ENCODE data around the gene SIRPB2. TPM values are rescaled to one million over a fixed set of nuclear protein-coding genes. Genes with fewer than 3 reads are reported as not detected.

The SIRPB2 gene
- total RNA-seq, 1 experiment from 2014 or later, result not detected

DNA sequence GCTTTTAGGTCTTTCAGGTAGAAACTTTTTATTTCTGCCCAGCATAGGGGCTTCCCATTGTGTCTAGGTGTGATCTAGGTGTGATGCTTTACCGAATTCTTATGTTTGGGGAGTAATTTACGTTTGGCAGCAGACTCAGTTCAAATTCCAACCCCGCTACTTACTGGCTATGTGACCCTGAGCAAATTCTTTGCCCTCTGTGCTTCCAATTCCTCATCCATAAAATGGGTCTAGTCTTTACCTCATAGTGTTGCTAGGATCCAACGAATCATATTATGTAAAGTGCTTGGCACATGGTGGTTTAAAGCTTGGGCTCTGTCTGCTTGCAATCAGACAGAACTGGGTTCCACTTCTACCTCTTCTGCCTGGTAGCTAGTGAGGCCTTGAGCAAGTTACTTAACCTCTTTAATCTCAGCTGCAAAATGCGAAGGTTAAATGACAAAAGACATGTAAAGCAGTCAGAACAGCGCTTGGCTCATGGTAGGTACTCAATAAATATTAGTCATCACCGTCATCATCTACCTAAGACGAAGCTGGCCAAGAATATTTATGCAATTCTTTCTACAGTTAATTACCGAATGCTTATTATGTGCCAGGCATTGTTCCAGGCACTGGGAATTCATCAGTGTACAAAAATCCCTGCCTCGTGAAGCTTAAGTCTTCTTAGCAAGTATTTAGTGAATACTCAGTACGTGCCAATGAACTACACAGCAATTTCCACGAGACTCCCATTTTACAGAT is 25.6 kb downstream of the SIRPB2 start:
- no peak overlapping the region for H3T11ph ChIP-seq (ENCODE audit: low read length)
- no CpG with 5 or more reads among the region's 12 CpGs for WGBS (ENCODE audit: extremely low coverage, insufficient read length, low lambda C conversion rate)
- DNase-seq, result no peak
- H3K79me2 ChIP-seq (ENCODE audit: insufficient read depth, low read length), result peaks cover 12% of the 10 kb centered on the region; the same call in 1 of the 2 replicates
- no peak overlapping the region for H2BK5ac ChIP-seq (ENCODE audit: insufficient read length, low read length)
- no peak overlapping the region for H2AK5ac ChIP-seq (ENCODE audit: insufficient read length, low read length)
- H2BK120ac ChIP-seq (ENCODE audit: low read depth, low read length, poor library complexity, severe bottlenecking), result no peak overlapping the region
- no peak overlapping the region for H3K56ac ChIP-seq (ENCODE audit: insufficient read length, low read depth, low read length)
- no peak overlapping the region for H2BK12ac ChIP-seq (ENCODE audit: insufficient read length, low read depth, low read length)
- peaks cover 18% of the 10 kb centered on the region for H3K79me1 ChIP-seq (ENCODE audit: insufficient read depth, low read depth, low read length, poor library complexity, severe bottlenecking)
- peaks cover 7% of the 10 kb centered on the region for H3K23me2 ChIP-seq (ENCODE audit: insufficient read length, low read depth, low read length, poor library complexity, severe bottlenecking)
- Mint-ChIP-seq H3K27me3 (ENCODE audit: low read depth) (peaks cover 5% of the 10 kb centered on the region), H3K27ac (peak overlapping the region in 2 of 3 experiments; percentile 56 to 57; a peak in 2 of 7 replicates), H3K4me3 (peak overlapping the region; percentile 80 to 92), H3K4me1 (peaks cover 33 to 37% of the 10 kb centered on the region in 2 experiments), H3K9me3 (no peaks in the 10 kb centered on the region; a peak in 1 of 5 replicates), H3K36me3 (ENCODE audit: insufficient read depth in 1 of 3, low read depth in 3 of 3) (peaks cover 6 to 25% (median 23%) of the 10 kb centered on the region in 3 experiments; a peak in 6 of 7 replicates)
- no peak overlapping the region for H3K18ac ChIP-seq (ENCODE audit: insufficient read length, low read depth, low read length)
- H3K4ac ChIP-seq (ENCODE audit: low read depth, low read length), result no peak overlapping the region
- H3K23ac ChIP-seq (ENCODE audit: insufficient read length, low read depth, low read length), result no peak overlapping the region
- H2BK15ac ChIP-seq (ENCODE audit: low read depth, low read length), result no peak overlapping the region
- H3K27me3 ChIP-seq (ENCODE audit: insufficient read depth, low read length), result no peaks in the 10 kb centered on the region
- H2AFZ ChIP-seq (ENCODE audit: low read length), result no peak overlapping the region
- no peak overlapping the region for H4K91ac ChIP-seq (ENCODE audit: insufficient read length, low read depth, low read length)
- TF ChIP-seq, protein P1, sequence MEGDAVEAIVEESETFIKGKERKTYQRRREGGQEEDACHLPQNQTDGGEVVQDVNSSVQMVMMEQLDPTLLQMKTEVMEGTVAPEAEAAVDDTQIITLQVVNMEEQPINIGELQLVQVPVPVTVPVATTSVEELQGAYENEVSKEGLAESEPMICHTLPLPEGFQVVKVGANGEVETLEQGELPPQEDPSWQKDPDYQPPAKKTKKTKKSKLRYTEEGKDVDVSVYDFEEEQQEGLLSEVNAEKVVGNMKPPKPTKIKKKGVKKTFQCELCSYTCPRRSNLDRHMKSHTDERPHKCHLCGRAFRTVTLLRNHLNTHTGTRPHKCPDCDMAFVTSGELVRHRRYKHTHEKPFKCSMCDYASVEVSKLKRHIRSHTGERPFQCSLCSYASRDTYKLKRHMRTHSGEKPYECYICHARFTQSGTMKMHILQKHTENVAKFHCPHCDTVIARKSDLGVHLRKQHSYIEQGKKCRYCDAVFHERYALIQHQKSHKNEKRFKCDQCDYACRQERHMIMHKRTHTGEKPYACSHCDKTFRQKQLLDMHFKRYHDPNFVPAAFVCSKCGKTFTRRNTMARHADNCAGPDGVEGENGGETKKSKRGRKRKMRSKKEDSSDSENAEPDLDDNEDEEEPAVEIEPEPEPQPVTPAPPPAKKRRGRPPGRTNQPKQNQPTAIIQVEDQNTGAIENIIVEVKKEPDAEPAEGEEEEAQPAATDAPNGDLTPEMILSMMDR (conservative IDR thresholded peaks at IDR 0.05), result no peak
- no peak overlapping the region for H2BK20ac ChIP-seq (ENCODE audit: low read depth, low read length, poor library complexity, severe bottlenecking)
- H4K20me1 ChIP-seq (ENCODE audit: control insufficient read depth, insufficient read depth, insufficient read length), result no peaks in the 10 kb centered on the region
- H3K14ac ChIP-seq (ENCODE audit: insufficient read depth, low read length), result no peak overlapping the region
- no peak overlapping the region for H4K5ac ChIP-seq (ENCODE audit: insufficient read length, low read depth, low read length)
- no peaks in the 10 kb centered on the region; the same call in 1 of the 2 replicates for H3K4me1 ChIP-seq (ENCODE audit: insufficient read depth, low read length)
- H4K8ac ChIP-seq (replicated peaks; ENCODE audit: insufficient read length, low read depth, low read length), result no peak overlapping the region
- H3K9ac ChIP-seq (ENCODE audit: extremely low read depth, insufficient read length, low read length), result peak overlapping the region; percentile 64
- H3K9me3 ChIP-seq (ENCODE audit: control insufficient read depth, low read depth, low read length), result no peaks in the 10 kb centered on the region
- H3K27ac ChIP-seq (ENCODE audit: insufficient read length, low read depth, low read length), result no peak overlapping the region
- H3K4me2 ChIP-seq (ENCODE audit: insufficient read depth, insufficient read length, low read length), result peak overlapping the region; percentile 95
